ENCODE results near the gene ROBO1.

GRCh38 chr3:79385211-79385610, 382.6 kb downstream of the ROBO1 start:
- no peak for TF ChIP-seq CTCF (optimal IDR thresholded peaks at IDR 0.05 in 1 of 3, IDR thresholded peaks at IDR 0.05 in 1 of 3, conservative IDR thresholded peaks at IDR 0.05 in 1 of 3; ENCODE audit: extremely low read depth in 1 of 3, insufficient read depth in 2 of 3, low read length in 3 of 3)
- no peak for TF ChIP-seq EZH2 (IDR thresholded peaks at IDR 0.05; ENCODE audit: low read length)
